Posterior vena cava (tissue), 2 donors: ENCODE measurements around the gene VIPR1. TPM values are rescaled to one million over a fixed set of nuclear protein-coding genes. Genes with fewer than 3 reads are reported as not detected.

ENCODE experiments used
- total RNA-seq, 2 donors: library from RNA; stranded (reverse); fragmentation: NEBNext Ultra II Directional; extraction: Animal tissue kit (Norgen Biotek cat#: 25700); gene quantifications; one replicate each; pipeline ENCODE4 v1.2.1, GENCODE V29; 2021
- donor health status: DM: yes; HTN: yes; CAD: no.
- donor health status: DM: yes; HTN: yes; CAD: no.

The VIPR1 gene
- total RNA-seq, 2 donors from 2014 or later: 1.3 to 2.2 TPM

Other genes with a start within 250 kb of the VIPR1 start
- not detected for gene CCK, start 236.5 kb upstream of the VIPR1 start, total RNA-seq
- not detected for gene LYZL4, start 92.0 kb upstream of the VIPR1 start, total RNA-seq
- gene SEC22C, start 79.3 kb downstream of the VIPR1 start, total RNA-seq: 10 to 100 TPM; 43.8 to 47.0 TPM
- gene SS18L2, start 88.2 kb downstream of the VIPR1 start, total RNA-seq: 10 to 100 TPM; 15.4 to 16.8 TPM
- 10 to 100 TPM; 75.2 to 78.0 TPM for gene NKTR, start 98.0 kb downstream of the VIPR1 start, total RNA-seq
- gene ZBTB47, start 151.1 kb downstream of the VIPR1 start, total RNA-seq: 100 to 1,000 TPM in 1 of 2 donors, 10 to 100 TPM in 1; 83.8 to 109 TPM
- not detected for gene KLHL40, start 182.9 kb downstream of the VIPR1 start, total RNA-seq
- 1 to 10 TPM in 1 of 2 donors, under 1 TPM in 1; 0.65 to 1.0 TPM for gene HHATL, start 200.2 kb downstream of the VIPR1 start, total RNA-seq